NCI-H748 treated with DMSO at 0.1 percent for 48 hours (cell line): ENCODE measurements around the gene OCRL.
"Not testable (repeated sequence)": the region's sequence is repeated elsewhere in the genome, so short reads cannot be mapped to it uniquely, and the experiment has no call there.

Source experiments
- DNase-seq: peaks from one replicate; lab custom pipeline; 2025; lab: John Stamatoyannopoulos, UW

OCRL gene

GRCh38 chrX:129534816-129535578 is 5.1 kb upstream of the OCRL start:
- DNase-seq = no peak

- no peak for DNase-seq
These were observed 694 bp downstream of the OCRL start for GRCh38 chrX:129540722-129541184.

GRCh38 chrX:129544780-129545179 is 4.7 kb downstream of the OCRL start:
- DNase-seq = no peak

GRCh38 chrX:129545408-129545807 is 5.3 kb downstream of the OCRL start:
- no peak for DNase-seq

GRCh38 chrX:129549124-129549523 is 9.1 kb downstream of the OCRL start:
- DNase-seq = peak; percentile 74

GRCh38 chrX:129553619-129554288 is 13.7 kb downstream of the OCRL start:
- DNase-seq = no peak

GRCh38 chrX:129554816-129555215 is 14.8 kb downstream of the OCRL start:
- DNase-seq = not testable (repeated sequence)

- no peak for DNase-seq
These were observed 16.8 kb downstream of the OCRL start for GRCh38 chrX:129556806-129557315.

DNA sequence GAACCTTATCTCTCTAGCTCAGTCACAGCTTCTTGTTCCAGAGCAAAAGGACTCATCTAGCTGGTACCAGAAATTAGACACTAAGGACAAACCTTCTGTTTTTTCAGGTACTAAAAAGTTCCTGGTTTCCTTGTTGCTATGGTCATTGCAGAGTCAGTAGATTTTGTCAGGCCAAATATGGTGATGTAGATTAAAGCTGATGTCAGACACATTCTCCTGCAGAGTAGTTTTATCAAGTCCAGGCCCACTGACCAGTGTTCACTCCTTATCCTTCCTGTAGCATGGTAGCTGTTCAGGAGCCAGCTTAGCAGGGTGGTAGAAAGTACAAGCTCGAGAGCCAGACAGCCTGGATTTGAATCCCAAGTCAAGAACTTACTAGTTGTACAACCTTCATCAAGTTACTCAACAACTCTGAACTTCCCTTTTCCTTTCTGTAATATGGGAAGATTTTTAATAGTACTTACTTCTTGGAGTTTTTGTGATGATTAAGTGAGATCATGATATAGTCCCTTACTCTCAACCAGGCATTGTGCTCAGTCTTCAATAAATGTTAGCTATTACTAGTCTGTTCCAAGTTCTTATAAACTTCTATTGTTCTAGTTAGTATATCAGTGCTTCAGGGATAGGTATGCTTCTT is 17.9 kb downstream of the OCRL start:
- DNase-seq = no peak

DNA sequence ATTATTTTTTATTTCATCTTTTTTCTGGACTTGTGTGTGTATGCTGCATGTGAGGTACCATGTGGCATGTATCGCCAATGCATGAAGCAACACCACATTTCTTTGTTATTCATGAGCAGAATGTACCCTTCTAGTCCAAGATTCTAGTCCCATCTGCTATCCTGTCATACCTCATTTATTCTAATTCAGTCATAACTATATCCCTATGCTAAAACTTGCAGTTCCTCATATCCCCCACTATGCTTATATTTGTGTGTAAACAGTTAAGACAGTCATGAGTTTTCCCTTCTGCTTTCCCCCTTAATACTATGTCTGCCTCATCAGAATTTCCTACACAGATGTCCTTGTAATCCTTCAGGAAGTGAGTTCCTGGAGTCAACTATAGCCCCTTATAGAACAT is 19.7 kb downstream of the OCRL start:
- no peak for DNase-seq

DNA sequence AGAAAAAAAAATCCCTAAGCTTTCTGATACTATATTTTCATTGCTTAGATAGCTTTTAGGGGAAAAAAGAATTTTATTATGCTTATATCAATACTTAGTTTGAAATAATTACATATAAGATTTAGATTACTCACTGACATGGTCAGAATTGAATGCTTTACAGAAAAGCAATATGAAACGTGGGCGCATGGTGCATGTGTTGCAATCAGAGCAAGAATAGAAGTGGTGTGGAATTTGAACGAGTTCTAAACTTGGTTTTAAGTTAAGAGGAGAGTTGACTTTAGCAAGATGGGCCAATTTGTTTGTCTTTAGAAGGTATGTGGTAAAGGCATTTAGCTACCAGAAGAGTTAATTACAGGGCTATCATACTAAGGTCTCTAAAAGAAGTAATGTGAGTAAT is 21.4 kb downstream of the OCRL start:
- no peak for DNase-seq

GRCh38 chrX:129564345-129564744 is 24.3 kb downstream of the OCRL start:
- not testable (repeated sequence) for DNase-seq

DNA sequence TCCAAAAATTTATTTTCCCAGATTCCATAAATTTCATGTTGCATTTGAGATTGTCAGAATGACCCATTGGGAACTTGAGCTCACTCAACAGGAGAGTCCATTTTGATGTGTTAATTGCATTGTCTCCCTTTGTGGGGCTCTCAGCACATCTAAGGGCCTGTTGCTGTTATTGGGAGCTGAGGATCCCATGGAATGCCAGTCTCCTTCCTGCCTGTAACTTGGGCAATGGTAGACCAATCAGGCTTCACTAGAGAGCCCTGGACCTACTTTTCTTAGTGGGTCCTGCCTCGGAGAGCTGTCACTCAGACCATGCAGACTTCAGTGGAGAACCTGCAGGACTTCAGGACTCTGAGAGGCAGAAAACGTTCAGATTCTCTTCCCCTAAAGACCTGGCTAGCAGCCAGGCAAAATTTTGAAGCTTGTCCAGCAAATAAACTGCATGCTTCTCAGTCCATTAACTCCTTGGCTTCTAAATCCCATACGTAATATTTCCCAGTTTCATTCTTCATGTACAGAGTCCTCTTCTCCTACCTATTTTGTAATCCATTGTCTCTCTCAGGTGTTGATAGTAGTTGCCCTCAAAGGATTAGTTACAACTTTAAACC is 25.1 kb downstream of the OCRL start:
- no peak for DNase-seq

GRCh38 chrX:129566073-129566472 is 26.0 kb downstream of the OCRL start:
- DNase-seq = no peak

- no peak for DNase-seq
These were observed 28.3 kb downstream of the OCRL start for GRCh38 chrX:129568349-129568748.

GRCh38 chrX:129572422-129572821 is 32.4 kb downstream of the OCRL start:
- DNase-seq = no peak

DNA sequence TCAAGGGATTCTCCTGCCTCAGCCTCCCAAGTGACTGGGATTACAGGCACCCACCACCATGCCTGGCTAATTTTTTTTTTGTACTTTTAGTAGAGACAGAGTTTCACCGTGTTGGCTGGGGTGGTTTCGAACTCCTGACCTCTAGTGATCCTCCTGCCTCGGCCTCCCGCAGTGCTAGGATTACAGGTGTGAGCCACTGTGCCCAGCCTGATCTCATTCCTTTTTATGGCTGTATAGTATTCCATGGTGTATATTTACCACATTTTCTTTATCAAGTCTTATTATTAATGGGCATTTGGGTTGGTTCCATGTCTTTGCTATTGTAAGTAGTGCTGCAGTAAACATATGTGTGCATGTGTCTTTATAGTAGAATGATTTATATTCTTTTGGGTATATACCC is 33.6 kb downstream of the OCRL start:
- not testable (repeated sequence) for DNase-seq

GRCh38 chrX:129574214-129574613 is 34.2 kb downstream of the OCRL start:
- DNase-seq = no peak

DNA sequence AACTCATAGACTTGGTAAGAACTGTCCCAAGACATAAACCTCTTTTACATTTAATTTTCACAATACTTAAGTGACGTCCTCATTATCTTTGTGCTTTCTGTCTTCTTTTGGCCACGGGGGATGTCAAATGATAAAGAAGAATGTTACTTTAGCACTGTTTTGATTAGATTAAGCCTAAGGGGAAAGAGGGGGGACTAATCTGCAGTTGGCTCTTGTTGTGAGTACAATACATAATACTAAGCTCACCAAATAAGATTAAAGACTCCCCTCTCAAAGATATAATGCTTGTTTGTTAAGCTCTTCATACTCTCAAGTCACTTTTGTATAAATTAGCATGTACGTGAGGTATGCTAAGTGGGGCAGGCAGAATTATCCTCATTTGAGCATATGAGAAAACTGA is 36.5 kb downstream of the OCRL start:
- DNase-seq = no peak

DNA sequence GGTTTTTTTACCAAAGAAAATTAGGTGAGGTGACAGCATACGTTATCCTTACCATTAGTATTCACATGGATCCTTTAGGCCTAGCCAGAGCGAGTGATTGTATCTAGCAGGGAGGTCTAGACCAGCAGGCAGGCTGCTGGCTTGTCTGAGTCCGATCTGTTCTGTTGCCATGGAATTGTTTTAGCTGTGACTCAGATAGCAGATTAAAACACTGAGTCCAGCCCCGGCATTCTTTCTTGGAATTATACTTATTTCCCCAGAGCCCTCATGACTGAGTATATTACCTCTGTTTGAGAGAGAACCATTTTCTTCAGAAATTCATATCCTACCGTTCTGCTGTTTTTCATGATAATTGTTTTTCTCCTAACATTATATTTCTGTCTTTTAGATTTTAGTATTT is 37.4 kb downstream of the OCRL start:
- no peak for DNase-seq

DNA sequence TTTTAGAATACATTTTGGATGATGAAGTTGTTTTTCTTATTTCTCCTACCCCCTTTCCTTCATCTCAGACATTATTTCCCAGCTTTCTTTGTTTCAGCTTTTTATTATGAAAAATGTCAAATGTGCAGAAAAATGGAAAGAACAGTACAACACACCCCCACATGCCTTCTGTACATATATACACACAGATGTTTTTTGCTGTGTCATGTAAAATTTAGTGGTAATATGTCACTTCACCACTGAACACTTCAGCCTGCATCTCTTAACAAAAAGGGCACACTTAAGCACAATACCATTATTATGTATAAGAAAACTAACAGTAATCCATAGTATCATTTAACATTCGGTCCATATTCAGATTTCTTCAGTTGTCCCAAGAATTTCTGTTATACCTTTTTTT is 37.8 kb downstream of the OCRL start:
- DNase-seq = no peak

GRCh38 chrX:129581904-129582303 is 41.8 kb downstream of the OCRL start:
- no peak for DNase-seq
